Thoracic aorta (tissue), 2 donors: ENCODE results near the gene SEBOX. TPM values are rescaled to one million over a fixed set of nuclear protein-coding genes. Genes with fewer than 3 reads are reported as not detected.

ENCODE experiments used
- ATAC-seq: fragments of 150-250 bp; one replicate; pipeline ENCODE4 v1.8.0; 2017; ENCODE audit warnings: low read depth; ENCODE audit not compliant: insufficient number of reproducible peaks, low FRiP score
- DNase-seq: peaks from one replicate; pipeline ENCODE4 v3.0.0-alpha.2; 2020; ENCODE audit warnings: low spot score
- H3K27ac ChIP-seq, 2 donors: fragments of 200-600 bp; sonication (generic); 1 replicate in 1 of 2; 2 replicates in 1 of 2; pipeline ENCODE4 v1.5.1; 2016; ENCODE audit warnings: mild to moderate bottlenecking in 2 of 2, moderate library complexity in 2 of 2
- H3K27me3 ChIP-seq: fragments of 200-600 bp; sonication (generic); replicated peaks from 2 replicates; pipeline ENCODE4 v1.6.0; 2016; ENCODE audit warnings: mild to moderate bottlenecking; ENCODE audit not compliant: insufficient read depth
- H3K36me3 ChIP-seq: fragments of 200-600 bp; sonication (generic); one replicate; pipeline ENCODE4 v1.5.1; 2016
- H3K4me1 ChIP-seq, 2 donors: fragments of 200-600 bp; sonication (generic); 1 replicate in 1 of 2; 2 replicates in 1 of 2; pipeline versions ENCODE4 v1.5.1 to v1.6.0; 2016; ENCODE audit warnings: low read depth in 2 of 2, mild to moderate bottlenecking in 1 of 2; ENCODE audit not compliant: control insufficient read depth in 1 of 2
- H3K4me3 ChIP-seq: fragments of 200-600 bp; sonication (generic); 2 replicates; pipeline ENCODE4 v1.5.1; 2016; ENCODE audit warnings: mild to moderate bottlenecking
- H3K9me3 ChIP-seq: fragments of 200-600 bp; sonication (generic); 2 replicates; pipeline ENCODE4 v1.5.1; 2016
- total RNA-seq, 2 donors: library from RNA; depleted of rRNA; stranded (reverse); fragments of >200 nt; gene quantifications; one replicate each; pipeline versions ENCODE4 v1.1.0 to v1.2.3, GENCODE V29; 2016
- TF ChIP-seq, protein P1 (sequence below): fragments of 200-600 bp; sonication (generic); IDR thresholded peaks from one replicate; pipeline ENCODE4 v1.5.1; 2019; ENCODE audit warnings: antibody characterized with exemption

The SEBOX gene
- total RNA-seq, 2 donors from 2014 or later = not detected

DNA sequence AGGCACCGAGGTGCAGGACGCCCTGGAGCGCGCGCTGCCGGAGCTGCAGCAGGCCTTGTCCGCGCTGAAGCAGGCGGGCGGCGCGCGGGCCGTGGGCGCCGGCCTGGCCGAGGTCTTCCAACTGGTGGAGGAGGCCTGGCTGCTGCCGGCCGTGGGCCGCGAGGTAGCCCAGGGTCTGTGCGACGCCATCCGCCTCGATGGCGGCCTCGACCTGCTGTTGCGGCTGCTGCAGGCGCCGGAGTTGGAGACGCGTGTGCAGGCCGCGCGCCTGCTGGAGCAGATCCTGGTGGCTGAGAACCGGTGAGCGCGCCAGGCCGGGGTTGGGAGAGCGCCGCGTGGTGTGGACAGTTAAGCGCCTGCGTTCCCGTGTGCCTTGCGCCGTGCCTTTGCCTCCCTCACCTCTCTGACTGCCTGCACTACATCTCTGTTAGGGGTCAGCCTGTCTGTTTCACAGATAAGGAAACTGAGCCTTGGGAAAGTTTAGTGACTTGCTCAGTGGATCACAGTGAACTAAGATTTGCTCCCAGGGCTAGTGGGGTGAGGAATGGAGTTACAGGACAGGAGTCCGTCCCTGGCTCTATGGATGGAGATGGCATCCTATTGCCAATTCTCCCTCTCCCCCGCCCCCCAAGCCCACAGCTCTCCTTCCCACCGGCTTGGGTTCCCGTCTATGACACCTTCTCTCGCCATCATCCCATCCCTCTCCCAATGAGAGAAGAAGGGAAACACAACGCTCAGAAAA, 7.4 kb upstream of the SEBOX start:
- TF ChIP-seq, protein P1, sequence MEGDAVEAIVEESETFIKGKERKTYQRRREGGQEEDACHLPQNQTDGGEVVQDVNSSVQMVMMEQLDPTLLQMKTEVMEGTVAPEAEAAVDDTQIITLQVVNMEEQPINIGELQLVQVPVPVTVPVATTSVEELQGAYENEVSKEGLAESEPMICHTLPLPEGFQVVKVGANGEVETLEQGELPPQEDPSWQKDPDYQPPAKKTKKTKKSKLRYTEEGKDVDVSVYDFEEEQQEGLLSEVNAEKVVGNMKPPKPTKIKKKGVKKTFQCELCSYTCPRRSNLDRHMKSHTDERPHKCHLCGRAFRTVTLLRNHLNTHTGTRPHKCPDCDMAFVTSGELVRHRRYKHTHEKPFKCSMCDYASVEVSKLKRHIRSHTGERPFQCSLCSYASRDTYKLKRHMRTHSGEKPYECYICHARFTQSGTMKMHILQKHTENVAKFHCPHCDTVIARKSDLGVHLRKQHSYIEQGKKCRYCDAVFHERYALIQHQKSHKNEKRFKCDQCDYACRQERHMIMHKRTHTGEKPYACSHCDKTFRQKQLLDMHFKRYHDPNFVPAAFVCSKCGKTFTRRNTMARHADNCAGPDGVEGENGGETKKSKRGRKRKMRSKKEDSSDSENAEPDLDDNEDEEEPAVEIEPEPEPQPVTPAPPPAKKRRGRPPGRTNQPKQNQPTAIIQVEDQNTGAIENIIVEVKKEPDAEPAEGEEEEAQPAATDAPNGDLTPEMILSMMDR = no peak
- H3K27me3 ChIP-seq = no peaks in the 10 kb centered on the region
- peaks cover 11 to 28% of the 10 kb centered on the region in 2 donors for H3K4me1 ChIP-seq
- peak overlapping the region; percentile 73 for H3K4me3 ChIP-seq
- H3K36me3 ChIP-seq = no peaks in the 10 kb centered on the region
- H3K27ac ChIP-seq = peak overlapping the region; percentile 64 to 70
- DNase-seq (no peak), ATAC-seq (no peak)
- no peaks in the 10 kb centered on the region for H3K9me3 ChIP-seq

DNA sequence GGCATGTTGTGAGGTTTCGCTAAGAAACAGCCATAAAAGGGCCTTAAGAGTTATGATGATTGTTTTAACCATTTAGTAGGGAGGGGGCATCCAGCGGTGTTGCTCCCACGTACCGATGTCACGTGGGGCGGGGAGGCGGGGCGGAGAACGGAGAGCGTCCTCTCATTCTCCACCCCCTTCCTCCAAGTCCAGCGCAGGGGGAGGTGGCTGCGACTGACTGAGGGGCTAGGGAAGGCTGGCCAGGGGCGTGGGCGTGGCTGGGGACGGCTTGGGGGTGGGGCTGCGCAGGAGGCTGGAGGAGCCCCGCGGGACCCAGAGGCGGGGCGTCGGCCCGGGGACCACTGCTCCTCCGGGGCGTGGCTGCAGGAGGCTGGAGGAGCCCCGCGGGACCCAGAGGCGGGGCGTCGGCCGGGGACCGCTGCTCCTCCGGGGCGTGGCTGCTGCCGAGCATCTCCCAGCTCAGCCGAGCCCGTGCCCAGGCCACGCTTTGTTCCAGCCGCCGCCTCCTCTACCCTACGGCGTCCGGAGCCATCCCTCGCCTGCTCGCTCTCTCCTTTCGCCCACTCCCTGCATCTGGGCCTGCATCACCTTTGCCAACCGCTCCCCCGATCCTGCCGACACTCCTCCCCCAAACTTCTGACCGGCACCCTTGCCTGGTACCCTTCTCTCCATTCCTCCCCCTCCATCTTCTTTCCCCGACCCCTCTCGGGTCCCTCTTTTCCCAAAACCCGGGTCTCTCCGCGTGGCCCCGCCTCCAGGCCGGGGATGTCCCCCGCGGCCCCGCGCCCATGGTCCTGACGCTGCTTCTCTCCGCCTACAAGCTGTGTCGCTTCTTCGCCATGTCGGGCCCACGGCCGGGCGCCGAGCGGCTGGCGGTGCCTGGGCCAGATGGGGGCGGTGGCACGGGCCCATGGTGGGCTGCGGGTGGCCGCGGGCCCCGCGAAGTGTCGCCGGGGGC, 6.5 kb upstream of the SEBOX start, which contains the start of gene SARM1:
TSS of gene SARM1 (plus strand) at position 450 of the 958 bp plus-strand sequence. CDS start at position 789, 339 bp downstream.
- Histone ChIP-seq H3K4me3 (peak within 1 kb of the TSS; percentile 73), H3K4me1 (peaks cover 11 to 28% of the 10 kb centered on the region in 2 donors), H3K27me3 (no peaks in the 10 kb centered on the region), H3K36me3 (no peaks in the 10 kb centered on the region), H3K27ac (peak within 1 kb of the TSS; percentile 64 to 70), H3K9me3 (no peaks in the 10 kb centered on the region)
- DNase-seq (peak; percentile 66), ATAC-seq (peak; percentile 60)
- TF ChIP-seq, protein P1 = no peak

DNA sequence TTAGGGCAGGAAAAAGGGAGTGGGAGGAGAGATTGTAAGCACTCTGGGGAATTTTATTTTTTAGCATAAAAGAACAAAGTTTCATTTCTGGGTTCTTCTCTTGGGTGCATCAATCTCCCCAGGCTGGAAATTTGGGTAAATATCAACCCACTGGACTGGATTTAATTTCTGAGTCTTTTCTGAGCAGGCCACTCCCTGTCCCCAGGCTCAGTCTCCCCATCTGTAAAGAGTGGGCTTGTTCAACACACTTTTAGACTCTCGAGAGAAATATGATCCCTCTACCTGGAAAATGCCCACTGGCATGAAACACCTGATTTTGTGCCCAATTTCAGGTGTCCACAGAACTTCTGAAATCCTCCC, 5.7 kb upstream of the SEBOX start:
- Histone ChIP-seq H3K27me3 (no peaks in the 10 kb centered on the region), H3K9me3 (no peaks in the 10 kb centered on the region), H3K4me3 (peak overlapping the region; percentile 73), H3K27ac (peak overlapping the region; percentile 57 to 70), H3K36me3 (no peaks in the 10 kb centered on the region), H3K4me1 (peaks cover 11 to 28% of the 10 kb centered on the region in 2 donors)
- TF ChIP-seq, protein P1 = no peak
- DNase-seq = no peak
- ATAC-seq = no peak

DNA sequence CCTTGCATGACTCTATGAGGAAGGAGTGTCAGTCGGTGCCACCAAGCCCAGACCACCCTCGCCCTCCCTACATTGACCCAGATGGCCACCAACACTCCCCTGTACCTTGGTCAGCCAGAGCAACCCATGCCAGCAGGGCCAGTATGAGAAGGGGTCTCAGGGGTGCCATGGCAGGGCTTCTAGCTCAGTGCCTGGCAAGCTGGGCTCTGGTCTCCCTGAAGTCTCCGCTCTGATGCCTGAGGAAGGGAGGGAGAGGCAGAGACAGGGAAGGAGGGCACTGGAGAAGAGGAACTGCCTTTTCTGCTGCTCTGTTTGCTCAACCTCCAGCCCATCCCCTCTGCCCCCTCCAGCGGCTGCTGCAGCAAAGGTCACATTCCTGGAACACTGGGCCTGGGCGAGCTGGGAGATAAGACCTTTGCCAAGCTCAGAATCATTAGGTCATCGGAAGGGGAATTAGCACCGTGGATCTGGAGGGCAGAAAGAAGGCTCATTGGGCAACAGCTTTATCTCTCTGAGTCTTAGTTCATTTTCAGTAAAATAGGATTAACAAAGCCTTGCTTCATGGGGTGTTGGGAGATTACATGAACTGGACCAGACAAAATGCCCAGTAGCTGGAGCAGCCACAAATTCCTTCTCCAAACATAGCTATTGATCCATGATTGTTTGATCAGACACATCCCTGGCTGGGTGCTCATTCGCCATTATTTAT, 5.2 kb upstream of the SEBOX start, which contains the start of gene VTN:
TSS of gene VTN (minus strand) at position 273 of the 709 bp plus-strand sequence. CDS start at position 169, 104 bp downstream.
- Histone ChIP-seq H3K27ac (peak within 1 kb of the TSS; percentile 57 to 70), H3K9me3 (no peaks in the 10 kb centered on the region), H3K4me3 (peak within 1 kb of the TSS; percentile 73), H3K4me1 (peaks cover 11 to 28% of the 10 kb centered on the region in 2 donors), H3K36me3 (no peaks in the 10 kb centered on the region), H3K27me3 (no peaks in the 10 kb centered on the region)
- DNase-seq (no peak), ATAC-seq (no peak)
- TF ChIP-seq, protein P1 = no peak
